ENCODE results near the gene LSAMP. TPM values are rescaled to one million over a fixed set of nuclear protein-coding genes. Genes with fewer than 3 reads are reported as not detected.

The LSAMP gene
- total and polyA plus RNA-seq, 2 of the 4 experiments (the other 2 are of a cell fraction), result 7.9 to 8.0 TPM

DNA sequence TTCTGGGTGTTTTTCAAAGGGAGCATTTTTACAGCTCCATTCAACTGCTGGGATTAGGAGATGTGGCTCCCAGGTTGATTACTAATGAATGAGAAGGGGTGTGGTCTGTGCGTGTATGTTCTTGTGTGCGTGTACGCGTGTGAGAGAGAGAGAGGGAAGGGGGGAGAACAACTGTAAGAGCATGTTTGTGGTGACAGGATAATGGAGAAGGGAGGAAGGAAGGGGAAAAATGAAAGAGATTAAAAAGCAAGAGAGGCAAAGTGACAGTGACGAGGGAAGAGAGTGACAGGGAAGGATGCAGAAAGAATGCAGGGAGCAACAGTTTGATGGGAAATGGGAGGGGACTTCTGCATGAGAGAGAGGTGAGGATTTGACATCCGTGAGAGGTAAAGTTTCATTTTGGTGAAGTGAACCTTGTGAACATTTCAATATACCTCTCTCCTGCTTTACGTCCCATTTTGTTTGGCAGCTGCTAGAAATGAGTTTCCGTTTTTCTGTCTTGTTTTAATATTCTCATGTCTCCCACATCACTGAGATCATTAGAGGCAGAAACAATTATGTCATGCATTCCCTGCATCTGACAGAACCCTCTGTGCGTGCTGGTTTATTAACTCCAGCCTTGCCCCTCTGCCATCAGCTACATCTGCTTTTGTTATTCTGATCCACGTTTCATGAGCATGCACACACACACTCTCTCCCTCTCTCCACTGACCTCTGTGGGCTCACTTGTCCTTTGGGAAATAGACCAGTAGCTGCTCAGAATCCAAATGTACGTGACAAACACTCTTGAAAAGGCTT is 660.3 kb downstream of the LSAMP start (continued):
- TF ChIP-seq, protein P1, sequence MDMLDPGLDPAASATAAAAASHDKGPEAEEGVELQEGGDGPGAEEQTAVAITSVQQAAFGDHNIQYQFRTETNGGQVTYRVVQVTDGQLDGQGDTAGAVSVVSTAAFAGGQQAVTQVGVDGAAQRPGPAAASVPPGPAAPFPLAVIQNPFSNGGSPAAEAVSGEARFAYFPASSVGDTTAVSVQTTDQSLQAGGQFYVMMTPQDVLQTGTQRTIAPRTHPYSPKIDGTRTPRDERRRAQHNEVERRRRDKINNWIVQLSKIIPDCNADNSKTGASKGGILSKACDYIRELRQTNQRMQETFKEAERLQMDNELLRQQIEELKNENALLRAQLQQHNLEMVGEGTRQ (IDR thresholded peaks at IDR 0.05; ENCODE audit: low read depth, low read length), result no peak
- TF ChIP-seq POLR2A (IDR thresholded peaks at IDR 0.05; ENCODE audit: low read depth, low read length), result peak; percentile 63
